ENCODE results near the gene TMC5. TPM values are rescaled to one million over a fixed set of nuclear protein-coding genes. Genes with fewer than 3 reads are reported as not detected.
A peak's percentile ranks its signal among the peaks of the same experiment; 100 is the strongest.
"Not testable (repeated sequence)": the region's sequence is repeated elsewhere in the genome, so short reads cannot be mapped to it uniquely, and the experiment has no call there.

The TMC5 gene
- total RNA-seq, 1 donor, result under 0.01 TPM

DNA sequence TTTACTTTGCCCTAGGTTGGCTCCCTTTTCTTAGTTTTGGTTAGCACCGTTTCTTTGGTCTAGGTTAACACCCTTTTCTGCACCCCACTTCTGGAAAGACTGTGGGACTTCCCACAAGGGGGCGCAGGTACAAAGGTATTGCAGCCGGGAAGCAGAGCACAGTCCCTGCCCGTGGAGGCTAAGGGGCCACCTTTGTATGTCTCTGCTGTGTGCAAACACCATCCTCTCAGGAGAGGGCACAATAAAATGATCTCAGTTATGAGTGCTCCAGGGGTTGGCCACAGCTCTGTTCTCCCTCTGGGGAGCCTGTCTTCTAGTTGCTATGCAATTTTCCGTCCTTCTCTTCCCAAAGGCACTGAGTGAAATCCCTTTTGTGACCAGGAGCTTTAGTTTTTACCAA, 28.4 kb upstream of the TMC5 start:
- no peak overlapping the region for H3K4me3 ChIP-seq (ENCODE audit: low read depth, low read length)
- peak; percentile 14 for DNase-seq (ENCODE audit: low read depth)
- TF ChIP-seq, protein P1, sequence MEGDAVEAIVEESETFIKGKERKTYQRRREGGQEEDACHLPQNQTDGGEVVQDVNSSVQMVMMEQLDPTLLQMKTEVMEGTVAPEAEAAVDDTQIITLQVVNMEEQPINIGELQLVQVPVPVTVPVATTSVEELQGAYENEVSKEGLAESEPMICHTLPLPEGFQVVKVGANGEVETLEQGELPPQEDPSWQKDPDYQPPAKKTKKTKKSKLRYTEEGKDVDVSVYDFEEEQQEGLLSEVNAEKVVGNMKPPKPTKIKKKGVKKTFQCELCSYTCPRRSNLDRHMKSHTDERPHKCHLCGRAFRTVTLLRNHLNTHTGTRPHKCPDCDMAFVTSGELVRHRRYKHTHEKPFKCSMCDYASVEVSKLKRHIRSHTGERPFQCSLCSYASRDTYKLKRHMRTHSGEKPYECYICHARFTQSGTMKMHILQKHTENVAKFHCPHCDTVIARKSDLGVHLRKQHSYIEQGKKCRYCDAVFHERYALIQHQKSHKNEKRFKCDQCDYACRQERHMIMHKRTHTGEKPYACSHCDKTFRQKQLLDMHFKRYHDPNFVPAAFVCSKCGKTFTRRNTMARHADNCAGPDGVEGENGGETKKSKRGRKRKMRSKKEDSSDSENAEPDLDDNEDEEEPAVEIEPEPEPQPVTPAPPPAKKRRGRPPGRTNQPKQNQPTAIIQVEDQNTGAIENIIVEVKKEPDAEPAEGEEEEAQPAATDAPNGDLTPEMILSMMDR (IDR thresholded peaks at IDR 0.05; ENCODE audit: insufficient read depth, low read length), result peak; percentile 37

DNA sequence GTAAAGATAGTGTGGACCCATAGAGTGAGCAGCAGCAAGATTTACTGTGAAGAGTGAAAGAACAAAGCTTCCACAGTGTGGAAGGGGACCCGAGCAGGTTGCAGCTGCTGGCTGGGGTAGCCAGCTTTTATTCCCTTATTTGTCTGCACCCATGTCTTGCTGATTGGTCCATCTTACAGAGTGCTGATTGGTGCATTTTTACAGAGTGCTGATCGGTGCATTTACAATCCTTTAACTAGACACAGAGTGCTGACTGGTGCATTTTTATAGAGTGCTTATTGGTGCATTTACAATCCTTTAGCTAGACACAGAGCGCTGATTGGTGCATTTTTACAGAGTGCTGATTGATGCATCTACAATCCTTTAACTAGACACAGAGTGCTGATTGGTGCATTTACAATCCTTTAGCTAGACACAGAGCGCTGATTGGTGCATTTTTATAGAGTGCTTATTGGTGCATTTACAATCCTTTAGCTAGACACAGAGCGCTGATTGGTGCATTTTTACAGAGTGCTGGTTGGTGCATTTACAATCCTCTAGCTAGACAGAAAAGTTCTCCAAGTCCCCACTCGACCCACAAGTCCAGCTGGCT, 26.4 kb upstream of the TMC5 start:
- H3K4me3 ChIP-seq (ENCODE audit: low read depth, low read length); DNase-seq (ENCODE audit: low read depth): not testable (repeated sequence)

- H3K4me3 ChIP-seq (ENCODE audit: low read depth, low read length), result no peak overlapping the region
- DNase-seq (ENCODE audit: low read depth), result no peak
- TF ChIP-seq, protein P1 (IDR thresholded peaks at IDR 0.05; ENCODE audit: insufficient read depth, low read length), result no peak
Observed at GRCh38 chr16:19392352-19392751, 25.3 kb upstream of the TMC5 start.

DNA sequence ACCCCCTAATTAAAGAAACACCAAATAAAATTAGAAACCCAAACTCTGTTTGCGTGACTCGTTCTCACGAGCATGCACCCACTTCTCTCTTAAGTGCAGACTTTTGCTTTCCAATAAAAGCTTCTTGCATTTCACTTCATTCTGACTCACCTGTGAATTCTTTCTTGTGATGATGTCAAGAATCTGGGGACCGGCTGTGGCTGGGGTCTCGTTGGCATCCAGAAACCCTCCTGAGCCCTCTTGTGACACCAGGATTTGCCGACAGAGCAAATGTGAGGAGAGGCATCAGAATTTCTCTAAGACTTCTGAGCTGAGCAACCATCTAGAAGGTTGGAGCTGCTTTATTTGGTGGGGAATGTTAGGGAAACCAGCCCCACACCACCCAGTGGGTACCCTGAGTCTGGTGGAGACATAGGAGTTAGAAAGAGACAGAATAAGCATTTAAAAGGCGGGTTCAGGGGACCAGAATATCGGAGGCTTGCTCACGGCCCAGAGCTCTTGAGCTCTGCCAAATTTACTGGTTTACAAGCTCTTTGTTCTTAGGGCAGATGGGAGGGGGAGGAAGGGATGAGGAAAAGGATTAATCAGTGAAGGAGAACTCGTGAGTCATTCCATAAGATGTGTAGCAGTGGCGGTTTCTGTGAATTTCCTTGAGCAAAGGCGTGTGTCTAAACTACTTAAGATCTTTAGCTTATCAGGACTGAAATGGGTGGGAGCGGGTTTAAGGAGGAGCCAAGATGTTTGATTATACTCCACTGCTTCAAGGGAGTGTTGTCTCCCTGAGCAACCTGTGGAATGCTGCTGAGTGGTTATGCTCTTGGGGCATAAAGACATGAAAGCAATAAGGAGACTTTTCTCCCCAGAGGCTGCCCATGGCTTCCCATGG, 24.2 kb upstream of the TMC5 start:
- no peak overlapping the region for H3K4me3 ChIP-seq (ENCODE audit: low read depth, low read length)
- peak; percentile 23 for DNase-seq (ENCODE audit: low read depth)
- TF ChIP-seq, protein P1 (IDR thresholded peaks at IDR 0.05; ENCODE audit: insufficient read depth, low read length), result no peak

DNA sequence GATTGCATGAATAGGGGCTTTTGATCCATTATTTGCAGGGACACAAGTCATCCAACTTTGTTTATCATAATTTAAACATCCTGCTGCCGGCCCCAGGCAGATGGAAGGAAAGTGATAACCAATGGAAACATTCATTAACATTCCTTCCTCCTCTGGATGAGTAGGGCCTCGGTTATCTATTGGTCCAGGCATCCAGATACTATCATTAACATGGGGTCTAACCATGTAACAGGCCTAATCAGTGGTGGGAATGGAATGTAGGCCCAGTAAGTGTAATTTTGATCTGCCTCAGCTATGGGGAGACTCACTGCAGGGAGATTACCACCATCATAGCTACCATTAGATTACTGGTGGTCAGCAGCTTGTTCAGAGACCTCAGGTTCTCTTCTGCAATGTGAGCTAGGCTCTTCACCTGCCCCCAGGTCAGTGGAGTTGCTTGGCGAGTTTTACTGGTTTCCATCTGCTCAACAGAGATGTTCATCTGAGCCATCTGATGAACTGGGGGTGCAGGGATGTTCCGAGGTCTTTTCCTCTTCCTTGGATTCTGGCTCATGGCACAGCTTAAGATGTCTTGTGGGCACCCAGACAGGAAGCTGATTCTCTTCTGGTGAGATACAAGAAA, 21.9 kb upstream of the TMC5 start:
- H3K4me3 ChIP-seq (ENCODE audit: low read depth, low read length), result not testable (repeated sequence)

DNA sequence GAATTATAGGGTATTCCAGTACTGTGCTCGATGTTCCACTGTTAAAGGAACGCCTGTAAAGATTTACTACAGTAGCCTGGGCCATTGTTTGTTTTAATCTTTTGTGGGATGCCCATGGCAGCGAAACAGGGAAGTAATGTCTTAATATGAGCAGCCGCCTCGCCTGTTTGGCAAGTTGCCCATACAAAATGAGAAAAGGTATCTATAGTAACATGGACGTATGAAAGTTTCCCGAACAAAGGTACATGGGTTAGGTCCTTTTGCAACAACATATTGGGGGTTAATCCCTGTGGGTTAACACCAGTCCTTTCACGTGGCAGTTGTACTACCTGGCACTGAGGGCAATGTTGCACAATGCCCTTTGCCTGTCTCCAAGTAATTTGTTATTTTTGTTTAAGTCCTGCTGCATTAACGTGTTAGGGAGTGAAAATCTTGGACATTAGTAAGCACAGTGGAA, 21.1 kb upstream of the TMC5 start:
- no peak for DNase-seq (ENCODE audit: low read depth)
- TF ChIP-seq, protein P1 (IDR thresholded peaks at IDR 0.05; ENCODE audit: insufficient read depth, low read length), result no peak
- no peak overlapping the region for H3K4me3 ChIP-seq (ENCODE audit: low read depth, low read length)

More for the DNA sequence above, 21.9 kb upstream of the TMC5 start:
- DNase-seq (ENCODE audit: low read depth), result not testable (repeated sequence)

- H3K4me3 ChIP-seq (ENCODE audit: low read depth, low read length); DNase-seq (ENCODE audit: low read depth): not testable (repeated sequence)
Observed at GRCh38 chr16:19397373-19397772, 20.3 kb upstream of the TMC5 start.

DNA sequence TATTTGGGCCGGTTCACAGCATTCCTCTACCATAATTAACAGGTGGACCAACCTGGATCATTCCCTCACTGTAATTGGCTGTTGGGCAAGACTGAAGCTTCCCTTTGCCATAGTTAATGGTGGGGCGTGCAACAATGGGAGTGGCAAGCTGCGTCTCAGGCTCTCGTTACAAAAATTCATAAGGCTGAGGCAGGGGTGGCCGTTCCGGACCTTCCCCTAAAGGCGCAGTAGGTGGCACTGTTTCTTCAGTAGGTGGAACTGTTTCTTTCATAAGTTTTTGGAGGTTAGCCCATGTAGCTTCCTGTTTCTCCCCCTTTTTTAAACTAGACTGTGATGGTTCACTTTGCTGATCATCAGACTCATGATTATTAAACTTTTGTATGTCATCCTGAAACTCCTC, 17.0 kb upstream of the TMC5 start:
- H3K4me3 ChIP-seq (ENCODE audit: low read depth, low read length), result no peak overlapping the region
- DNase-seq (ENCODE audit: low read depth), result no peak
- TF ChIP-seq, protein P1 (IDR thresholded peaks at IDR 0.05; ENCODE audit: insufficient read depth, low read length), result no peak

Measured in fibroblast of the aortic adventitia (primary cell).